Upper lobe of right lung (tissue), 1 donor: Measurements from ENCODE around the gene EXOC3L1. TPM values are rescaled to one million over a fixed set of nuclear protein-coding genes. Genes with fewer than 3 reads are reported as not detected.

Source experiments
- ATAC-seq: fragments of 200-7000 bp; cut with Tn5 transposase; one replicate; pipeline ENCODE4 v1.9.1; 2020; ENCODE audit warnings: mild to moderate bottlenecking, moderate library complexity
- DNase-seq: peaks from one replicate; pipeline ENCODE4 v3.0.0-alpha.2; 2020
- H3K27ac ChIP-seq: fragments of 200-600 bp; one replicate; pipeline ENCODE4 v1.8.0; 2022
- H3K27me3 ChIP-seq: fragments of 200-600 bp; one replicate; pipeline ENCODE4 v1.8.0; 2022; ENCODE audit warnings: mild to moderate bottlenecking
- H3K36me3 ChIP-seq: fragments of 200-600 bp; one replicate; pipeline ENCODE4 v1.8.0; 2022
- H3K4me1 ChIP-seq: fragments of 200-600 bp; one replicate; pipeline ENCODE4 v1.8.0; 2022
- H3K4me3 ChIP-seq: fragments of 200-600 bp; one replicate; pipeline ENCODE4 v1.8.0; 2022; ENCODE audit warnings: mild to moderate bottlenecking
- H3K9me3 ChIP-seq: fragments of 200-600 bp; one replicate; pipeline ENCODE4 v1.8.0; 2022
- intact Hi-C: fragments of 100-400 bp; cut with DNase I; formaldehyde crosslinking; loops from one replicate; pipeline ENCODE4 v1.11.0; 2022
- total RNA-seq: library from RNA; stranded (reverse); fragmentation: NEBNext Ultra II Directional; extraction: Animal tissue kit (Norgen Biotek cat#: 25700); gene quantifications from one replicate; pipeline ENCODE4 v1.2.1, GENCODE V29; 2021
- TF ChIP-seq, protein P1 (sequence below): fragments of 200-600 bp; IDR thresholded peaks from one replicate; pipeline ENCODE4 v1.8.0; 2022; ENCODE audit warnings: antibody characterized with exemption
- donor health status: DM: no; HTN: yes; CAD: no; lungs with severe emphysema.

Gene EXOC3L1
- total RNA-seq, 1 donor from 2014 or later, result 17.1 TPM

DNA sequence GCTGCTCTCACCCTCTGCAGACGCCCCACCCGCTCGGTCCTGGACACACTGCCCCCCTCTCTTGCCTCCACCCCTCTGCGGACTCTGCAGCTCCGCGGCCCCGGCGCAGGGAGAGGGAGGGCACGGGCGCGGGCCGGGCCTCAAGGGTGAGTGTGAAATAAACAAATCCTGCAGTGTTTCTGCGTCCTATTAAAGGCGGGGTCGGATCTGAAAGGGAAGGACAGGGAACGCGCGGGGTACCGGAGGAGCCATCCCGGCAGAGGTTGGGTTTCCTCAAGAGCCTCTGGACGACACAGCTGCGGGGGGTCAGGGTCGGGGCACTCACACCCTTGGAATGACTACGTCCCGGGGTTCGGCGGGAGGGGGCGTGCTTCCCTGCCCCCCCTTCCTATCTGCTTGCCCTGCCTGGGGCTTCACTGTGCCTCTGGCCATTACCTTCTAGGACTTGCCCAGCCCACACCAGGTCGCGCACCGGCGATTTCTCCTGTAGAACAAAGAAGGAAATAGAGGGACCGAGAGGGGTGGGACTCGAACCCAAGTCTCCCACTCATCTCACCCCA lies 25.9 kb downstream of the EXOC3L1 start:
- TF ChIP-seq, protein P1, sequence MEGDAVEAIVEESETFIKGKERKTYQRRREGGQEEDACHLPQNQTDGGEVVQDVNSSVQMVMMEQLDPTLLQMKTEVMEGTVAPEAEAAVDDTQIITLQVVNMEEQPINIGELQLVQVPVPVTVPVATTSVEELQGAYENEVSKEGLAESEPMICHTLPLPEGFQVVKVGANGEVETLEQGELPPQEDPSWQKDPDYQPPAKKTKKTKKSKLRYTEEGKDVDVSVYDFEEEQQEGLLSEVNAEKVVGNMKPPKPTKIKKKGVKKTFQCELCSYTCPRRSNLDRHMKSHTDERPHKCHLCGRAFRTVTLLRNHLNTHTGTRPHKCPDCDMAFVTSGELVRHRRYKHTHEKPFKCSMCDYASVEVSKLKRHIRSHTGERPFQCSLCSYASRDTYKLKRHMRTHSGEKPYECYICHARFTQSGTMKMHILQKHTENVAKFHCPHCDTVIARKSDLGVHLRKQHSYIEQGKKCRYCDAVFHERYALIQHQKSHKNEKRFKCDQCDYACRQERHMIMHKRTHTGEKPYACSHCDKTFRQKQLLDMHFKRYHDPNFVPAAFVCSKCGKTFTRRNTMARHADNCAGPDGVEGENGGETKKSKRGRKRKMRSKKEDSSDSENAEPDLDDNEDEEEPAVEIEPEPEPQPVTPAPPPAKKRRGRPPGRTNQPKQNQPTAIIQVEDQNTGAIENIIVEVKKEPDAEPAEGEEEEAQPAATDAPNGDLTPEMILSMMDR, result no peak
- Histone ChIP-seq H3K4me3 (peak overlapping the region; percentile 46), H3K4me1 (peaks cover 51% of the 10 kb centered on the region), H3K9me3 (no peaks in the 10 kb centered on the region), H3K27ac (no peak overlapping the region), H3K27me3 (peaks cover 18% of the 10 kb centered on the region), H3K36me3 (no peaks in the 10 kb centered on the region)
- intact Hi-C loops, result no loop called here
- DNase-seq (peak; percentile 73), ATAC-seq (no peak)

DNA sequence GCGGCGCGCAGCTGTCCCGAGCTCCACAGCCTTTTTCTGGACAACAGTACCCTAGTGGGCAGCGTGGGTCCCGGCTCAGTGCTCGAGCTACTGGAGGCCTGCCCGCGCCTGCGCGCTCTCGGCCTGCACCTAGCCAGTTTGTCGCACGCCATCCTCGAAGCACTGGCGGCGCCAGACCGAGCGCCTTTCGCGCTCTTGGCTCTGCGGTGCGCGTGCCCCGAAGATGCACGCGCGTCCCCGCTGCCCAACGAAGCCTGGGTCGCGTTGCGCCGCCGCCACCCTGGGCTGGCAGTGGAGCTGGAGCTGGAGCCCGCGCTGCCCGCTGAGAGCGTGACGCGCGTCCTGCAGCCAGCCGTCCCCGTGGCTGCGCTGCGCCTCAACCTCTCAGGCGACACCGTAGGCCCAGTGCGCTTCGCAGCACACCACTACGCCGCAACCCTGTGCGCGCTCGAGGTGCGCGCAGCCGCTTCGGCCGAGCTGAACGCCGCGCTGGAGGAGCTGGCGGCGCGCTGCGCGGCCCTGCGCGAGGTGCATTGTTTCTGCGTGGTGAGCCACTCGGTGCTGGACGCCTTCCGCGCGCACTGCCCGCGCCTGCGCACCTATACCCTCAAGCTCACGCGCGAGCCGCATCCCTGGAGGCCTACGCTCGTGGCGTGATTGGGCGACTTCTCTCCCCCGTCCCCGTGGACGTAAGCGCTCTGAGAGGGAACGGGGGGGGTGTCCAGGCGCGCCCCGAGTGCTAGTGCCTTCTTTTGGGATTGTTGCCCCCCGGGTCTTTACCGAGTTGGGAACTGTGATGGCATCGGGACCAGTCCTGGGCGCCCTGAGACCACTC lies 26.6 kb downstream of the EXOC3L1 start:
- no peaks in the 10 kb centered on the region for H3K36me3 ChIP-seq
- TF ChIP-seq, protein P1, result no peak
- peaks cover 18% of the 10 kb centered on the region for H3K27me3 ChIP-seq
- H3K4me1 ChIP-seq, result peaks cover 47% of the 10 kb centered on the region
- H3K27ac ChIP-seq, result no peak overlapping the region
- peak overlapping the region; percentile 46 for H3K4me3 ChIP-seq
- H3K9me3 ChIP-seq, result no peaks in the 10 kb centered on the region
- intact Hi-C loops, result no loop called here
- DNase-seq (no peak), ATAC-seq (no peak)

DNA sequence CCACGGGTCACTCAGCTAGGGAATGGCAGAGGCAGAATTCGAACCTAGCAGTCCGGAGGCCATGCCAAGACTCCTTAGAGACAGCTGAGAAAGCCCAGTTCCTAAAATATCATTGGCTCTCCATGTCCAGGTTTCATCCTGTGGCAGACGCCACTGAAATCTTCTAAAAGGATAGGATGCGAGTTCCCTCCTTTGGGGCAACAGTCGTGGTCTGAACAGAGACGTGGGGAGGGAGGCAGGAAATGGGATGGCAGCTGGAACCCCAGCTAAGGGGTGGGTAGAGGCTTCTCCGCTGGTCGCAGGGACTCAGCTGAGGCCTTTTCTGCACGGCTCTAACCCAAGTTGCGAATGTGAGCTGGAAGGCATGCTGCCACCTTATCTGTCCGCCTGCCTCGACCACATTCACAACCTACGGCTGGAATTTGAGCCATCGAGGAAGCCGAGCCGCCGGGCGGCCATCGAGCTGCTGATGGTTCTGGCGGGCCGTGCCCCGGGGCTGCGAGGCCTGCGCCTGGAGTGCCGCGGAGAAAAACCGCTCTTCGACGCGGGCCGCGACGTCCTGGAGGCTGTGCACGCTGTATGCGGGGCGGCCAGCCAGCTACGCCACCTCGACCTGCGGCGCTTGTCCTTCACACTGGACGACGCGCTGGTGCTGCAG lies 27.3 kb downstream of the EXOC3L1 start:
- Histone ChIP-seq H3K4me1 (peaks cover 47% of the 10 kb centered on the region), H3K4me3 (peak overlapping the region; percentile 46), H3K27ac (no peak overlapping the region), H3K27me3 (peaks cover 18% of the 10 kb centered on the region), H3K9me3 (no peaks in the 10 kb centered on the region), H3K36me3 (no peaks in the 10 kb centered on the region)
- ATAC-seq (no peak), DNase-seq (no peak)
- TF ChIP-seq, protein P1, result no peak
- intact Hi-C loops, result no loop called here

DNA sequence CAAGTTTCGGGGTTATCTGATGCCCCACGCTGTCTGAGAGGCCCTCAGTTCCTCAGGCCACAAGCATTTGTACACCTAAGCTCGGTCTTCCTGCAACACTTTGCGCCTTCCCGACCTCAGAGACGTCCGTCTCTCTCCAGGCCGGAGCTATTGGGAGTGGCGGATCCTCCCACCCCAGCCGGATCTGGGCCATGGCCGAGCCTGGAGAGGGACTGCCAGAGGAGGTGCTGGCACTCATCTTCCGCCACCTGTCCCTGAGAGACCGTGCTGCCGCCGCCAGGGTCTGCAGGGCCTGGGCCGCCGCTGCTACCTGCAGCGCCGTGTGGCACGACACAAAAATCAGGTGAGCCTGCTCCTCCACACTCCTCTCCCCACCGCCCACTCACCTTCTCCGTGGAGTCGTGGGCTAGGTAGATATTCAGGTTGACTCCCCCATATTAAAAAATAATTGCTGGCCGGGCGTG lies 28.3 kb downstream of the EXOC3L1 start:
- H3K9me3 ChIP-seq, result no peaks in the 10 kb centered on the region
- H3K4me1 ChIP-seq, result peaks cover 47% of the 10 kb centered on the region
- ATAC-seq (no peak), DNase-seq (no peak)
- H3K27me3 ChIP-seq, result peaks cover 18% of the 10 kb centered on the region
- no peak overlapping the region for H3K27ac ChIP-seq
- H3K36me3 ChIP-seq, result no peaks in the 10 kb centered on the region
- intact Hi-C loops, result no loop called here
- TF ChIP-seq, protein P1, result no peak
- peak overlapping the region; percentile 87 for H3K4me3 ChIP-seq

DNA sequence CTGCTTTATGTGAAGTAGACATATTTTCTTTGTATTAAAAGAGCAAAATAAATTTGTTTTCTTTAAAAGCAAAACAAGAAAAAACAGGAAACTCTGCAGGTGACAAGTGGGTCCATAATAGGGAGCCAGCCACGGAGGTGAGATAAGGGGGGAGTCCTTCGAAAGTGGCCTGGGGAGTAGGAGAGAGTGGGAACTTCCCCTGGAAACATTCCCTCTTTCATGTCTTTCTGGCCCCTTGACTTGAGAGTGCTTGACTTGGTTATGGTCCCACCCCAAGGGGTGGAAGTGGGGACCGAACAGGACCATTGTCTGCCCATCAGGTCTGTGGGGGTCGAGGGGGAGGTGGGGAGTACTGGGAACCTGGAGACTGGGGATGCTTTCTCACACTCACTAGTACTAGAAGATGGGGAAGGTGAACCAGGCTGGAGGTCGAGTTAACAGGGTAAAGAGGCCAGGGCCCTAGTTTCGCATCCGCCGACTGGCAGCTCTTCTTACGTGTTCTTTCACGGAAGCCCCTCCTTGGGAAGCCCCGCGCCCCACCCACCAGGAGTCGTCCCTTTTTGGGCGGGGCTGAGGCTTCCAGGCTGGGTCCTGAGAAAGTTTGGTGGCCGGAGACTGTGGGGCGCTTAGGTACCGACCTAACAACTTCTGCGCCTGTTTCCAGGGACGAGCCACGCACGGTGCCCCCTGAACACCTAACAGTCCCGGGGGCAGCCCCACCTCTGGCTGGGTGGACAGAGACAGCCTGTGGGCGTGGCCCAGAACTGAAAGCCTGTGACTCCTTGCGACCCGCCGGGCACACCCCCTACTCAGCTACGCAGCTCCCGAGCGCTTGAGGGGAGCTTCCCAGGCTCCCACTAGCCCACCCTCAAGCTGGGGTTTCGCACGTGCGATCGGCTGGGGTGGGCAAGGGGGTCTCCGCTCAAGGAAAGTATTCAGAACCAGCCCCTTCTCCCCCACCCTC lies 31.0 kb downstream of the EXOC3L1 start:
- DNase-seq, result peak; percentile 83
- intact Hi-C loops, result loop anchor here (10.0 kb wide), 1 partner anchor 184 kb away; no protein-coding TSS in a partner anchor

More for the DNA sequence above, 31.0 kb downstream of the EXOC3L1 start:
- Histone ChIP-seq H3K36me3 (no peaks in the 10 kb centered on the region), H3K4me3 (peak overlapping the region; percentile 87), H3K9me3 (no peaks in the 10 kb centered on the region), H3K4me1 (peaks cover 34% of the 10 kb centered on the region), H3K27me3 (peaks cover 10% of the 10 kb centered on the region), H3K27ac (peak overlapping the region; percentile 74)
- TF ChIP-seq, protein P1, result no peak
- ATAC-seq, result peak; percentile 6
